ENCODE data around the gene ZSWIM3. TPM values are rescaled to one million over a fixed set of nuclear protein-coding genes. Genes with fewer than 3 reads are reported as not detected.

The ZSWIM3 gene
- total and polyA plus RNA-seq, 12 donors = 2.9 to 19.5 (median 6.2) TPM

GRCh38 chr20:45921337-45922189 lies 64.1 kb downstream of the ZSWIM3 start:
- Histone ChIP-seq H3K27ac (peak overlapping the region in 2 of 5 donors; percentile 79 to 85), H3K4me1 (replicated peaks in 1 of 2) (peaks cover 30 to 76% of the 10 kb centered on the region in 2 donors), H3K36me3 (replicated peaks in 1 of 2) (no peaks in the 10 kb centered on the region), H3K27me3 (no peaks in the 10 kb centered on the region), H3K9me3 (replicated peaks in 1 of 3) (no peaks in the 10 kb centered on the region), H3K4me3 (no peak overlapping the region)
- DNase-seq = no peak
- WGBS, 4 donors = 76 to 80% (median 78%) methylated on average over 11 of the region's 11 CpGs
- no peak for TF ChIP-seq CTCF (IDR thresholded peaks at IDR 0.05)
- no peak for TF ChIP-seq POLR2A (IDR thresholded peaks at IDR 0.05)
- intact Hi-C loops (cut with DNase I) = no loop called here

GRCh38 chr20:45924391-45925261 lies 67.2 kb downstream of the ZSWIM3 start:
- TF ChIP-seq POLR2A (IDR thresholded peaks at IDR 0.05) (no peak), CTCF (IDR thresholded peaks at IDR 0.05) (no peak)
- no peaks in the 10 kb centered on the region for H3K36me3 ChIP-seq (replicated peaks in 1 of 2)
- no peaks in the 10 kb centered on the region for H3K9me3 ChIP-seq (replicated peaks in 1 of 3)
- 40 to 47% (median 41%) methylated on average over 19 to 21 of the region's 21 CpGs for WGBS, 4 donors
- intact Hi-C loops (cut with DNase I) = no loop called here
- DNase-seq = peak in 6 of 7 donors; percentile 73 to 88 (median 78)
- no peaks in the 10 kb centered on the region for H3K27me3 ChIP-seq
- H3K4me3 ChIP-seq = no peak overlapping the region
- peak overlapping the region; percentile 10 to 91 (median 72) for H3K27ac ChIP-seq
- peaks cover 18 to 47% of the 10 kb centered on the region in 2 donors for H3K4me1 ChIP-seq (replicated peaks in 1 of 2)

- no peaks in the 10 kb centered on the region for H3K36me3 ChIP-seq (replicated peaks in 1 of 2)
- H3K4me3 ChIP-seq = no peak overlapping the region
- H3K4me1 ChIP-seq (replicated peaks in 1 of 2) = peaks cover 14 to 34% of the 10 kb centered on the region in 2 donors
- no peaks in the 10 kb centered on the region for H3K27me3 ChIP-seq
- no peaks in the 10 kb centered on the region for H3K9me3 ChIP-seq (replicated peaks in 1 of 3)
- no peak for DNase-seq
- WGBS, 4 donors = 69 to 84% (median 77%) methylated on average over 6 to 9 of the region's 9 CpGs
- TF ChIP-seq CTCF (IDR thresholded peaks at IDR 0.05) (no peak), POLR2A (IDR thresholded peaks at IDR 0.05) (no peak)
- H3K27ac ChIP-seq = peak overlapping the region in 2 of 5 donors; percentile 81 to 91
- intact Hi-C loops (cut with DNase I) = no loop called here
Observed at GRCh38 chr20:45925821-45926506, 68.5 kb downstream of the ZSWIM3 start.

GRCh38 chr20:45926731-45927070 lies 69.3 kb downstream of the ZSWIM3 start:
- intact Hi-C loops (cut with DNase I) = no loop called here
- Histone ChIP-seq H3K4me1 (replicated peaks in 1 of 2) (peaks cover 14 to 29% of the 10 kb centered on the region in 2 donors), H3K9me3 (replicated peaks in 1 of 3) (no peaks in the 10 kb centered on the region), H3K27me3 (no peaks in the 10 kb centered on the region), H3K27ac (no peak overlapping the region), H3K36me3 (replicated peaks in 1 of 2) (no peaks in the 10 kb centered on the region), H3K4me3 (no peak overlapping the region)
- DNase-seq = no peak
- TF ChIP-seq CTCF (IDR thresholded peaks at IDR 0.05) = no peak
- TF ChIP-seq POLR2A (IDR thresholded peaks at IDR 0.05) = no peak
- 71 to 89% (median 78%) methylated on average over 2 of the region's 2 CpGs for WGBS, 4 donors
